ENCODE measurements around the gene LYRM2.

DNA sequence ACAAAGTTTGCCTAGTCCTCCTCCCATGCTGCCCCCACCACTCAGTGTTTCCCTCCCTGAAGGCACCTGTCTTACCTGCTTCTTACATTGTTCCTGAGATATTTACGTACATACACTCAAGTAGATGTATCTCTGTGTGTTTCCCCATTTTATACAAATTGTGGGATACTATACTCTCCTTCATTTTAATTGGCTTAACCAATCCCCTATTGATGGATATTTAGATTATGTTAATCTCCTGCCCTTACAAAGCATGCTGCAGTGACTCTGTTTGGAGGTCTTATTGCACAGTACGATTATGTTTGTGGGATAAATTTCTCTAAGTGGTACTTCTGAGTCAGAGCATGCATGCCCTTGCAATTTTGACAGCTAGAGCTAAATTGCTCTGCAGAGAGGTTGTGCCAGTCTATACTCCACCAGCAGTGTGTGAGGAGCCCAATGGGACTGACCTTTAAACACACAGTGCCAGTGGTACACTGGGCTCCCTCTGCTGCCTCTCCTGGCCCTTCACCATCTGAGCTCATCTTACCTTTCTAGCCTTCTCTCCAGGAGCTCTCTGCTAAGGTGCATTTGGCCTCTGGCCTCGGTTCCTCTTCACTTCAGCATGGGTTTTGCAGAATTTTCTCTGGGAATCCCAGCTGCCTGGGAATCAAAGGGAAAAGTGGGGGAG is 57.4 kb downstream of the LYRM2 start:
- TF ChIP-seq, protein P1, sequence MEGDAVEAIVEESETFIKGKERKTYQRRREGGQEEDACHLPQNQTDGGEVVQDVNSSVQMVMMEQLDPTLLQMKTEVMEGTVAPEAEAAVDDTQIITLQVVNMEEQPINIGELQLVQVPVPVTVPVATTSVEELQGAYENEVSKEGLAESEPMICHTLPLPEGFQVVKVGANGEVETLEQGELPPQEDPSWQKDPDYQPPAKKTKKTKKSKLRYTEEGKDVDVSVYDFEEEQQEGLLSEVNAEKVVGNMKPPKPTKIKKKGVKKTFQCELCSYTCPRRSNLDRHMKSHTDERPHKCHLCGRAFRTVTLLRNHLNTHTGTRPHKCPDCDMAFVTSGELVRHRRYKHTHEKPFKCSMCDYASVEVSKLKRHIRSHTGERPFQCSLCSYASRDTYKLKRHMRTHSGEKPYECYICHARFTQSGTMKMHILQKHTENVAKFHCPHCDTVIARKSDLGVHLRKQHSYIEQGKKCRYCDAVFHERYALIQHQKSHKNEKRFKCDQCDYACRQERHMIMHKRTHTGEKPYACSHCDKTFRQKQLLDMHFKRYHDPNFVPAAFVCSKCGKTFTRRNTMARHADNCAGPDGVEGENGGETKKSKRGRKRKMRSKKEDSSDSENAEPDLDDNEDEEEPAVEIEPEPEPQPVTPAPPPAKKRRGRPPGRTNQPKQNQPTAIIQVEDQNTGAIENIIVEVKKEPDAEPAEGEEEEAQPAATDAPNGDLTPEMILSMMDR (IDR thresholded peaks at IDR 0.05): no peak
- TF ChIP-seq POLR2A (IDR thresholded peaks at IDR 0.05): no peak

All from right lobe of liver (tissue), 4 donors.